GM13977 (cell line): ENCODE measurements around the gene EDIL3.
A peak's percentile ranks its signal among the peaks of the same experiment; 100 is the strongest.

Experiments
- DNase-seq: peaks from one replicate; pipeline ENCODE4 v3.0.0; 2012; ENCODE audit warnings: low spot score
- in situ Hi-C: fragments of 300-500 bp; cut with MboI; formaldehyde crosslinking; loops from one replicate; pipeline ENCODE4 v1.12.0; 2022; ENCODE audit warnings: low sequenced_read_pairs, low pct_unique_long_range_greater_than_20kb, mixed read lengths, inconsistent platforms; ENCODE audit not compliant: unreplicated experiment
- TF ChIP-seq, protein P1 (sequence below): IDR thresholded peaks from 2 replicates; pipeline ENCODE4 v1.5.1; 2012; ENCODE audit warnings: mild to moderate bottlenecking, control low read depth; ENCODE audit not compliant: insufficient read depth; ENCODE audit errors: extremely low read depth, missing control alignments

Gene EDIL3

DNA sequence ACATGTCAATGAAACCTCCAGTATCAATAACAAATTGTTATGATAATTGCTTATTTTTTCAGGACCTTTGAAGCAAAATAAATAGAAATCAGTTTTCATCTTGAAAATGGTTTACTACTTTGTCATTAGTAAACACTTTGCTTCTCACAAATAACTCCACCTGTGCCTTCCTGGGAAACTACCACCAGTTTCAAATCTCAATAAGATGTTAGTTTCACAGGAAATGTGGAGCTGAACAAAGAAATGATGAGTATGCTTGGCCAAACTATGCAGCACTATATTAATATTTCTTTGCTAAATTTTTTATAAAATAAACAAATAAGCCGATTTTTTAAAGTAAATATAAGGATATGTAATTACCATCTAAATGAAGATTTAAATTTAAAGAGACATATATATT, 442.5 kb downstream of the EDIL3 start:
- TF ChIP-seq, protein P1, sequence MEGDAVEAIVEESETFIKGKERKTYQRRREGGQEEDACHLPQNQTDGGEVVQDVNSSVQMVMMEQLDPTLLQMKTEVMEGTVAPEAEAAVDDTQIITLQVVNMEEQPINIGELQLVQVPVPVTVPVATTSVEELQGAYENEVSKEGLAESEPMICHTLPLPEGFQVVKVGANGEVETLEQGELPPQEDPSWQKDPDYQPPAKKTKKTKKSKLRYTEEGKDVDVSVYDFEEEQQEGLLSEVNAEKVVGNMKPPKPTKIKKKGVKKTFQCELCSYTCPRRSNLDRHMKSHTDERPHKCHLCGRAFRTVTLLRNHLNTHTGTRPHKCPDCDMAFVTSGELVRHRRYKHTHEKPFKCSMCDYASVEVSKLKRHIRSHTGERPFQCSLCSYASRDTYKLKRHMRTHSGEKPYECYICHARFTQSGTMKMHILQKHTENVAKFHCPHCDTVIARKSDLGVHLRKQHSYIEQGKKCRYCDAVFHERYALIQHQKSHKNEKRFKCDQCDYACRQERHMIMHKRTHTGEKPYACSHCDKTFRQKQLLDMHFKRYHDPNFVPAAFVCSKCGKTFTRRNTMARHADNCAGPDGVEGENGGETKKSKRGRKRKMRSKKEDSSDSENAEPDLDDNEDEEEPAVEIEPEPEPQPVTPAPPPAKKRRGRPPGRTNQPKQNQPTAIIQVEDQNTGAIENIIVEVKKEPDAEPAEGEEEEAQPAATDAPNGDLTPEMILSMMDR = no peak
- no peak for DNase-seq
- in situ Hi-C loops = no loop called here

DNA sequence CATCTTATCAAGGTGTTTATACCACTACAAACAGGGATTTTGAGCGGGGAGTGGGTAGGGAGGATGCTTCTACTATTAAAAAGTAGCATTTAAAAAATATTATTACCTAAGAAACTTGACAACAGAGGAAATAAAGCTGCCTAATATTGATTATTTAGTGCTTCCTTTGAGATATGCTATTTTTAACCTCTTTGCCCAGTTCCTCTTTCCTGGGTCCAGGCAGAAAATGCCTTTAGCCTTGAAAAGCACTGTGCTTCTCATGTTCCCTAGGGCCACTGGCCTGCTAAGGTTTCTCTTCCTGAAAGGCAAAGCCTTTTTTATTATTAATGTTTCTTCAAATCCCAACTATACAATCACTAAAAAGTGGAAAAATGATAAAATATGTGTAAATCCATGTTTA, 446.8 kb downstream of the EDIL3 start:
- in situ Hi-C loops = no loop called here
- DNase-seq = no peak
- TF ChIP-seq, protein P1 = no peak

DNA sequence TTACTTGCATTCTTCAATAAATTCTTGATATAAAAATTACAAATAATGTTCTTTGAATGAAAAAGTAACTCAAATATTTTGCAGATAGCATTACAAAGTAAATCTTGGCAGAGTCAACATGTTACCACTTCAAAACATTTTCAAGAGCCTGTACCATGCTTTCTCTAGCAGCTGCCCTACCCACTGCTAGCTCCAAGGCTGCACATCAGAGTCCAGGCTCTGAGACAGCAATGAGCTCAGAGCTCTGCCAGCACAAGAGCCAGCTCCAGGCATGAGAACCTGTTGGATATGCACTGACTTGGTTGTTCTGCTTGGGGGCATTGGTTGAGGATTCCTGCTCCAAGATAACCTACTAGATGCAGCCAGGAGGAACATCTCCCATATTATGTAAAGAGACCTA, 452.7 kb downstream of the EDIL3 start:
- no peak for DNase-seq
- in situ Hi-C loops = no loop called here
- TF ChIP-seq, protein P1 = no peak

DNA sequence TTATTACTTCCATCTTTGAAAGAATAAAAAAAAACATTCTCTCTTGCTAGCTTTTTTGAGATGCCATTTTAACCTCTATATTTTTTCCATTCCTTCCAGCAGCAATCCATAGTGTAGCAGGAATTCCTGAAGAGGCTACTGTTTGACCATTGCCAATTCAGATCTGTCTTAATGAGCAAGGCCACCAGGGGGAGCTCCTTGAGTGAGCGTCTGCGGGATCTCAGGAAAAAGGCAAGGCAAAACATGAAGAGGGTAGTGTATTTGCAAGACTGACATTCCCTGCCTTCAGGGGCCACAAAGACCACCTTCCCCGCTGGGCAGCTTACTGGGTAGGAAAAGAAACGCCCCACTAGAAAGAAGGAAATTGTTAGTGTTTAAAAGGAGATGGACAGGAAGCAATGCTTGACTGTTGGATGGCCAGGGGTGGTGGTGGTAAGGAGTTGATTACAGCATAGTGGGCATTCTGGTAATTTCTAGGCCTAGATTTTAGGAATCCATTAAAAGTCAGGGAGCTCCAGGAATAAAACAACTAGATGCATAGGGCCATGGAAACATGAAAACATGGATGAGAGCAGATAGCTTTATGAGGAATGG, 457.4 kb downstream of the EDIL3 start:
- TF ChIP-seq, protein P1 = peak; percentile 79
- DNase-seq = peak; percentile 15
- in situ Hi-C loops = no loop called here

DNA sequence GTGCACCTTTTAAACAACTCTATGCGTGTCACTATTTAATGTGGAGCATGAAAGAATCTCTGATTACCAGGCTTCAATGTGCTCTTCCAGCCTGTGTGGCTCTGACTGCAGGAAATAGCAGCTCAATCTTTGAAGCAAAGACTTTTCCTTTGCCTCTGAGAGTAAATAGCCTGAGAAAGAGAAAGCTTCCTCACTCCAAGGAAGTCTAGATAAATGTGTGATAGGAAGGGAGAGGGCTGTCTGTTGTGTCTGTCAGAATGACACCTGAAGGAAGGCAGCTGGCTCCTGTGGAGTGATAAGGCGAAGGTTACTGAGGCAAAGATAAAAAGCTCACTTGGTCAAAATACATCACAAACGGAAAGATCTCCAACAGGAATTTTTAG, 458.7 kb downstream of the EDIL3 start:
- DNase-seq = no peak
- in situ Hi-C loops = no loop called here
- TF ChIP-seq, protein P1 = no peak

DNA sequence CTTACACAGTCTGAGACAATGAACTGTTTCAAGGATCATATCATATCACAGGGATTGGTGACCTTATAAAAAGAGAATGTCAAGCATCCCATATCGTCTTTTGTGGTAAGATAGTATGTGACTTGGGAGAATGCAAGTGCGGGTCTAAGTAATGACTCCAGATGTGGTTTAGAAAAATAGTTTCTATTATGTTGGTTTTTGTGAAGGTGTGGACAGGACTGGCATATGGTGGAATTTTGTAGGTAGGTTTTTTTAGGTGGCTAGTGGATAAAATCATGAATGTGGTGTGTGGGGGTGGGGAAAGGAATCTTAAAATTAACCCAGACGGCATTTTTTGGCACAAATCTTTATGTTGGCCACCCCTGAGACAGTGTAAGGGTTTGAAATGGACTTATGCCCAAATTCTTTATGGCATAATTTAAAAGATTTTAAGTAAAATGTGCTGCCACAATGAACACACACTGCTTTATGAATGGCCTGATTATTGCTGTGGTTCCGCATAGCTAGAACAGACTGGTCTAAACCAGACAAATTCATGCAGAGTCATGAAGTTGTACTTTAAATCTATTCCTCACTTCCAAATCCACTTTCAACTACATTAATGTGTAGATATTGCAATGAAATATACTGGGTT, 459.2 kb downstream of the EDIL3 start:
- TF ChIP-seq, protein P1 = no peak
- in situ Hi-C loops = no loop called here
- DNase-seq = no peak
